Tibial nerve (tissue), 4 donors: ENCODE results near the gene LHPP.

ENCODE experiments used
- CTCF ChIP-seq, 5 experiments: fragments of 200-600 bp in 3 of 5; fragments of 450-650 bp in 2 of 5; sonication (generic) in 3 of 5; IDR thresholded peaks; one replicate each; pipeline ENCODE4 v1.5.1; 2016 to 2019; ENCODE audit warnings: antibody characterized with exemption in 5 of 5, mild to moderate bottlenecking in 3 of 5, moderate library complexity in 2 of 5
- EP300 ChIP-seq, 2 donors: sonication (generic); formaldehyde crosslinking; IDR thresholded peaks; one replicate each; pipeline ENCODE4 v1.6.1; 2017; ENCODE audit warnings: antibody characterized with exemption in 2 of 2, mild to moderate bottlenecking in 1 of 2
- POLR2A ChIP-seq, 2 donors: fragments of 450-650 bp; IDR thresholded peaks; one replicate each; pipeline ENCODE4 v1.6.1; 2017; ENCODE audit warnings: antibody characterized with exemption in 2 of 2, mild to moderate bottlenecking in 2 of 2, moderate library complexity in 2 of 2

- no peak for TF ChIP-seq CTCF (IDR thresholded peaks at IDR 0.05)
- TF ChIP-seq EP300 (IDR thresholded peaks at IDR 0.05), result no peak
- no peak for TF ChIP-seq POLR2A (IDR thresholded peaks at IDR 0.05)
Measured at GRCh38 chr10:124491105-124491504, 29.5 kb downstream of the LHPP start.
